GM18868 (cell line): Measurements from ENCODE around the gene CACUL1.
"Not testable (repeated sequence)": the region's sequence is repeated elsewhere in the genome, so short reads cannot be mapped to it uniquely, and the experiment has no call there.

Experiments used
- ATAC-seq: cut with Tn5 transposase; IDR thresholded peaks from one replicate; pipeline ENCODE4 v1.9.1; 2021; ENCODE audit warnings: mild to moderate bottlenecking, moderate library complexity; ENCODE audit not compliant: unreplicated experiment

CACUL1 gene

GRCh38 chr10:118754556-118755423, at the start of gene CACUL1:
Gene CACUL1, minus strand, starts transcription at chr10:118754970. Its CDS starts 208 bp downstream, at chr10:118754762.
- peak; percentile 91 for ATAC-seq

GRCh38 chr10:118804262-118804773, 49.5 kb upstream of the CACUL1 start:
- no peak for ATAC-seq

- ATAC-seq = no peak
Measured at GRCh38 chr10:118802126-118802793, 47.5 kb upstream of the CACUL1 start.

GRCh38 chr10:118800920-118801319, 46.1 kb upstream of the CACUL1 start:
- no peak for ATAC-seq

DNA sequence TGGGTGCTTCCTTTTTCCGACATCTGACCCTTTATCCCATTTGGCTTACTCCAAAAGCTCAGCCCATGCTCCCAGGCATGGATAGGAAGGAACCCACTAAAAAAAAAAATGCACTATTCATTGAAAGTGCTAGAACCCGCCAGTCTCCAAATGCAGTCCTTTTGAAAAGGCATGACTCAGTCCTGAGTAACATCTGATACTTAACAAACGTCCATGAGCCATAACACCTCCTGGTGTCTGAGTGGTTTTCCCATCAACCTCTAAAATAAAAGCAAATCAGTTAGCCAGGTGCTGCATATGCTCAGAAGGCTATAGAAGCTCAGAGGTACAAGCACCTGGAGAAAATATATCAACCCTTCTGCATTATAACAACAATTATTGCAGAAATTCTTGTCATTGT, 45.0 kb upstream of the CACUL1 start:
- no peak for ATAC-seq

GRCh38 chr10:118798231-118798662, 43.5 kb upstream of the CACUL1 start:
- ATAC-seq = no peak

DNA sequence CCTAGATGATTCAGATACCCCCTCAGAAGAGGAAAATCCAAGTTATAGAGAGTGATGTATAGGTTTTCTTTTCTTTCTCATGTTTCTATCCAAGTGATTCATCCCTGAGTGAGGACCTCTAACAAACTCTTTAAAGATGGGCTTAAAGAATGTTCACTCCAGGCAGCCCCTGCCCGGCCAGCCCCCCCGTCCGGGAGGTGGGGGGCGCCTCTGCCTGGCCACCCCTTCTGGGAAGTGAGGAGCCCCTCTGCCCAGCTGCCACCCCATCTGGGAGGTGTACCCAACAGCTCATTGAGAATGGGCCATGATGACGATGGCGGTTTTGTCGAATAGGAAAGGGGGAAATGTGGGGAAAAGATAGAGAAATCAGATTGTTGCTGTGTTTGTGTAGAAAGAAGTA, 40.2 kb upstream of the CACUL1 start:
- ATAC-seq = not testable (repeated sequence)

GRCh38 chr10:118793545-118793944, 38.8 kb upstream of the CACUL1 start:
- ATAC-seq = no peak

GRCh38 chr10:118792526-118792925, 37.8 kb upstream of the CACUL1 start:
- ATAC-seq = no peak

DNA sequence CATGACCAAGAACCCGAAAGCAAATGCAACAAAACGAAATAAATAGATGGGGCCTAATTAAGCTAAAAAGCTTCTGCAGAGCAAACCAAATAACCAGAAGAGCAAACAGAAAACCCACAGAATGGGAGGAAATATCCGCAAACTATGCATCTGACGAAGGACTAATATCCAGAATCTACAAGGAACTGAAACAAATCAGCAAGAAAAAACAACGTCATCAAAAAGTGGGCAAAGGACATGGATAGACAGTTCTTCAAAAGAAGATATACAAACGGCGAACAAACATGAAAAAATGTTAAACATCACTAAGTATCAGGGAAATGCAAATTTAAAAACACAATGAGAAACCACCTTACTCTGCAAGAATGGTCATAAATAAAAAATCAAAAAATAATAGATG, 35.3 kb upstream of the CACUL1 start:
- no peak for ATAC-seq

DNA sequence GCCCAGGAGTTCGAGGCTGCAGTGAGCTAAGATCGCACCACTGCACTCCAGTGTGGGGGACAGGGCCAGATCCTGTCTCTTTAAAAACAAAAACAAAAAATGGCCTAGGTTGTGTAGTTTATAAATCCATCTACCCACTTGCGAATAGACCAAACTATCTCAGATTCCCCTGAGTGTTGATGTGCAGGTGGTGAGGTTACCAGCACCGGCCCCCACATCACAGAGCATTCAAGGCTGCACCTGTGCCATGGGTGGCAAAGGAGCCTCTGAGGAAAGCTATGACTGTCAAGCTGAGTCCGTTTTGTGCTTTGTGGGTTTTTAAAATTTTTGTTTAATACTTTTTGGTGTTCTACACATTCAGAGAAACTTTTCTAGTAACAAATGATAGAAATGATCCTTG, 30.8 kb upstream of the CACUL1 start:
- no peak for ATAC-seq

DNA sequence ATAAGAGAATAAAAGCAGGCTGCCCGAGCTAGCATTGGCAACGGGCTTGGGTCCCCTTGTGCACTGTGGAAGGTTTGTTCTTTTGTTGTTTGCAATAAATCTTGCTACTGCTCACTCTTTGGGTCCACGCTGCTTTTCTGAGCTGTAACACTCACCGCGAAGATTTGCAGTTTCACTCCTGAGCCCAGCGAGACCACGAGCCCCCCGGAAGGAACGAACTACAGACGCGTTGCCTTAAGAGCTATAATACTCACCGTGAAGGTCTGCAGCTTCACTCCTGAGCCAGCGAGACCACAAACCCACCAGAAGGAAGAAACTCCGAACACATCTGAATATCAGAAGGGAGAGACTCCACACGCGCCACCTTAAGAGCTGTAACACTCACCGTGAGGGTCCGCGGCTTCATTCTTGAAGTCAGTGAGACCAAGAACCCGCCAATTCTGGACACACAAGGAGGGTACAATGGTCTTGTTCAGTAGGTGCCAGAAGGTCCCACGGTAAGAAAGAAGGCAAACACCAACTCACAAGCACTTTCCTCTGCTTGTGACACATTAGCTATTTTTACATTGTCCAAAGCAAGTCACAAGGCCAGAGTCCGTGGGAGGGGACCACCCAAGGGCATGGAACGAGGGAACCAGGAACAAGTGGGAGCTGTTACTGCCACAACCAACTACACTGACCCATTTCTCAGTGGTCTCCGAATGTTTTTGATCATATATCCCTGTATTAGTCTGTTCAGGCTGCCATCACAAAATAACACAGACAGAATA, 29.2 kb upstream of the CACUL1 start:
- no peak for ATAC-seq

DNA sequence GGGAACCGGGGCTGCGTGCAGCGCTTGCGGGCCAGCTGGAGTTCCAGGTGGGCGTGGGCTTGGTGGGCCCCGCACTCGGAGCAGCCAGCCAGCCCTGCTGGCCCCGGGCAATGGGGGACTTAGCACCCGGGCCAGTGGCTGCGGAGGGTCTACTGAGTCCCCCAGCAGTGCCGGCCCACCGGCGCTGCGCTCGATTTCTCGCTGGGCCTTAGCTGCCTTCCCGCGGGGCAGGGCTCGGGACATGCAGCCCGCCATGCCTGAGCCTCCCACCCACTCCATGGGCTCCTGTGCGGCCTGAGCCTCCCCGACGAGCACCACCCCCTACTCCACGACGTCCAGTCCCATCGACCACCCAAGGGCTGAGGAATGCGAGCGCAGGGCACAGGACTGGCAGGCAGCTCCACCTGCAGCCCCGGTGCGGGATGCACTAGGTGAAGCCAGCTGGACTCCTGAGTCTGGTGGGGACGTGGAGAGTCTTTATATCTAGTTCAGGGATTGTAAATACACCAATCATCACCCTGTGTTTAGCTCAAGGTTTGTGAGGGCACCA, 28.2 kb upstream of the CACUL1 start:
- not testable (repeated sequence) for ATAC-seq

GRCh38 chr10:118781541-118781940, 26.8 kb upstream of the CACUL1 start:
- ATAC-seq = no peak

GRCh38 chr10:118778727-118779126, 24.0 kb upstream of the CACUL1 start:
- ATAC-seq = no peak

GRCh38 chr10:118776960-118777359, 22.2 kb upstream of the CACUL1 start:
- no peak for ATAC-seq

GRCh38 chr10:118776033-118776432, 21.3 kb upstream of the CACUL1 start:
- ATAC-seq = no peak

DNA sequence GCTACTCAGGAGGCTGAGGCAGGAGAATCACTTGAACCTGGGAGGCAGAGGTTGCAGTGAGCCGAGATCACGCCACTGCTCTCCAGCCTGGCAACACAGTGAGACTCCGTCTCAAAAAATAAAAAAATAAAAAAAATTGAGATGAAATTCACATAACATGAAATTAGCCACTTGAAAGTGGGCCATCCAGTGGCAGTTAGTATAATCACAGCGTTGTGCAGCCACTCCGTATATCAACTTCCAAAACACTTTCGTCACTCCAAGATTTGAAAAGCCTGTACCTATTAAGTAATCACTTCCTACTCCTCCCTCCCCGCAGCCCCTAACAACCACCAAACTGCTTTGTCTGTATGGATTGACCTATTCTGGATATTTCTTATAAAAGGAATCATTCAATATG, 20.7 kb upstream of the CACUL1 start:
- ATAC-seq = no peak

GRCh38 chr10:118773041-118773440, 18.3 kb upstream of the CACUL1 start:
- ATAC-seq = no peak

DNA sequence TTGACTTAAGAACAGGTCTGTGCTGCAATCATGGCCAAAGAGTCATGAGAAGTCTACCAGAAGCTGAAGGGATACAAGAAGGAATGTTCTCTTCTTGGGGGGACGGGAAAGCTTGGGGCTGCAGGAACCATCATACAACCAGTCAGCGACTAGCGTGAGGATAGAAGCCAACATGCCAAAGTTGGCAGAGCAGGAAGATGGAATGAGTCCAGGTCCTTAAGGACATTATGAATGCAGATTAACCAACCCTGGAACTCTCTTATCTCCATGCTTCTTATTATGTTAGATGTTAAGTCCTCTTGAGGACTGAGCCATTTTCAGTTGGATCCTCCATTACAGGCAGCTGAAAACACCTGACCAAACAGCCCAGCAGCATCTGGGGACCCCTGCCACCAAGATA, 17.2 kb upstream of the CACUL1 start:
- no peak for ATAC-seq
